ENCODE data around the gene IQSEC1. TPM values are rescaled to one million over a fixed set of nuclear protein-coding genes. Genes with fewer than 3 reads are reported as not detected.

Gene IQSEC1
- total RNA-seq, 1 experiment from 2014 or later, result 28.1 TPM

- no peaks in the 10 kb centered on the region for H3K27me3 ChIP-seq (ENCODE audit: insufficient read depth, low read length)
- H3K9me2 ChIP-seq (ENCODE audit: insufficient read depth), result no peaks in the 10 kb centered on the region
- DNase-seq (ENCODE audit: low read depth, low spot score) (no peak), ATAC-seq (no peak)
- H3K36me3 ChIP-seq (ENCODE audit: control insufficient read depth in 1 of 2, insufficient read depth in 2 of 2, low read length in 2 of 2), result no peaks in the 10 kb centered on the region
- H3K27ac ChIP-seq (ENCODE audit: low read depth, low read length), result no peak overlapping the region
- POLR2A ChIA-PET, result no interaction called here
- H3K9me3 ChIP-seq (ENCODE audit: control insufficient read depth in 1 of 2, insufficient read depth in 1 of 2, low read depth in 1 of 2, low read length in 2 of 2), result no peaks in the 10 kb centered on the region
- CTCF ChIA-PET, result no interaction called here
- no peak for TF ChIP-seq POLR2A (IDR thresholded peaks at IDR 0.05; ENCODE audit: borderline replicate concordance, extremely low read depth, insufficient read depth, insufficient read length)
- no peak for TF ChIP-seq ZBTB33 (IDR thresholded peaks at IDR 0.05; ENCODE audit: extremely low read depth, insufficient replicate concordance, low read length)
- TF ChIP-seq ATF3 (IDR thresholded peaks at IDR 0.05), result no peak
- TF ChIP-seq REST (IDR thresholded peaks at IDR 0.05; ENCODE audit: low read depth), result no peak
- no peak for TF ChIP-seq POLR2AphosphoS5 (IDR thresholded peaks at IDR 0.05; ENCODE audit: low read depth, low read length)
- TF ChIP-seq FOSL1 (IDR thresholded peaks at IDR 0.05; ENCODE audit: low read depth), result no peak
- no peak for TF ChIP-seq ELF1 (IDR thresholded peaks at IDR 0.05; ENCODE audit: borderline replicate concordance, low read depth)
- TF ChIP-seq SRF (IDR thresholded peaks at IDR 0.05; ENCODE audit: low read depth), result no peak
- no peak for TF ChIP-seq ZNF274 (IDR thresholded peaks at IDR 0.05; ENCODE audit: low read depth, low read length)
- no peak for TF ChIP-seq CEBPB (IDR thresholded peaks at IDR 0.05; ENCODE audit: low read depth)
- no peak for TF ChIP-seq SP1 (IDR thresholded peaks at IDR 0.05; ENCODE audit: low read depth)
- no peak for TF ChIP-seq CTCF (IDR thresholded peaks at IDR 0.05 in 2 of 3, conservative IDR thresholded peaks at IDR 0.05 in 1 of 3; ENCODE audit: borderline replicate concordance in 1 of 3, insufficient read depth in 1 of 3, low read depth in 2 of 3, low read length in 2 of 3)
- no peak for TF ChIP-seq MAX (IDR thresholded peaks at IDR 0.05)
- no peak for TF ChIP-seq JUND (IDR thresholded peaks at IDR 0.05)
- H2AFZ ChIP-seq (ENCODE audit: low read depth, low read length, poor library complexity, severe bottlenecking), result no peak overlapping the region
- no peaks in the 10 kb centered on the region for H3K4me1 ChIP-seq (ENCODE audit: control insufficient read depth in 1 of 2, insufficient read depth in 2 of 2, low read length in 2 of 2)
- H4K20me1 ChIP-seq (ENCODE audit: insufficient read depth), result no peaks in the 10 kb centered on the region
- RAD21 ChIA-PET (ENCODE audit: low non-redundant PET in 1 of 2, low total read pairs in 2 of 2, uncharacterized antibody in 2 of 2, unreplicated experiment in 2 of 2), result no interaction called here
- H3K4me3 ChIP-seq (replicated peaks in 1 of 2; ENCODE audit: low read depth in 1 of 2, low read length in 2 of 2), result no peak overlapping the region
- no peaks in the 10 kb centered on the region for H3K79me2 ChIP-seq (ENCODE audit: insufficient read depth, low read length)
- BruUV-seq (replicated peaks), result no TSS peak
- intact Hi-C loops (cut with micrococcal nuclease), result no loop called here
- no peak overlapping the region for H3K9ac ChIP-seq (ENCODE audit: low read length)
- no peak overlapping the region for H3K4me2 ChIP-seq (ENCODE audit: low read length)
These were observed 22.2 kb downstream of the IQSEC1 start for GRCh38 chr3:13051066-13051465.
